Neural crest cell (in vitro differentiated cells): ENCODE data around the gene NUP93. TPM values are rescaled to one million over a fixed set of nuclear protein-coding genes. Genes with fewer than 3 reads are reported as not detected.

ENCODE experiments used
- DNase-seq: peaks from one replicate; pipeline ENCODE4 v3.0.0; 2021; ENCODE audit warnings: low read depth, mixed read lengths, low spot score
- H3K27ac Mint-ChIP-seq: one replicate; pipeline ENCODE4 v1.8.0; 2021; ENCODE audit warnings: mild to moderate bottlenecking, mixed read lengths; ENCODE audit not compliant: unreplicated experiment
- H3K27me3 Mint-ChIP-seq: 2 replicates; pipeline ENCODE4 v1.8.0; 2021; ENCODE audit warnings: low read depth, mild to moderate bottlenecking, mixed read lengths
- H3K36me3 Mint-ChIP-seq: 2 replicates; pipeline ENCODE4 v1.8.0; 2021; ENCODE audit warnings: low read depth, mild to moderate bottlenecking, mixed read lengths
- H3K4me1 Mint-ChIP-seq: 2 replicates; pipeline ENCODE4 v1.8.0; 2021; ENCODE audit warnings: mixed read lengths
- H3K4me3 Mint-ChIP-seq: one replicate; pipeline ENCODE4 v1.8.0; 2021; ENCODE audit warnings: mild to moderate bottlenecking, mixed read lengths
- H3K9me3 Mint-ChIP-seq: 2 replicates; pipeline ENCODE4 v1.8.0; 2021; ENCODE audit warnings: mixed read lengths
- total RNA-seq: library from RNA; stranded (reverse); gene quantifications from 2 replicates; pipeline ENCODE4 v1.2.1, GENCODE V29; 2021
- TF ChIP-seq, protein P1 (sequence below): fragments of 200-600 bp; sonication (generic); conservative IDR thresholded peaks from 2 replicates; pipeline ENCODE4 v1.5.0; 2021; ENCODE audit warnings: antibody characterized with exemption, mild to moderate bottlenecking

The NUP93 gene
- total RNA-seq, 1 donor from 2014 or later, result 152 TPM

DNA sequence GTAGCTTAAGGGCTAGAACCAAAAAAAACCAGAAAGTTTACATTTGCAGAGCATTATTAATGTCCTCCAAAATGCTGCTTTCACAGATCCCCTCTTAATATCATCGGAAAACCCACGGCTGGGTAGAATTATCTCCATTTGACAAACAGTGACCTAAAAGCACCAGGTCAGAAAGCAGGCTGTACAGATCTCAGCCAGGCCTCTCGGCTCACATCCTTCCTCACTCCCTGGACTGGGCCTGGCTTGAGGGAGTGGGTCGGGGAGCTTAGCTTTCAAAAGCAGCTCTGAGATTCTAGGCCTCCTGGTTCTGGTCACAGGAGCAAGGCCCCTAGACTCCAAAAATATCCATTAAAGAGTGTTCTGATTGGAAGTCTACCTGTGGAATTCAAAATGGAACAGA is 126.0 kb downstream of the NUP93 start:
- Mint-ChIP-seq H3K4me3 (no peak overlapping the region), H3K4me1 (peaks cover 6% of the 10 kb centered on the region), H3K27me3 (no peaks in the 10 kb centered on the region), H3K36me3 (no peaks in the 10 kb centered on the region), H3K27ac (no peak overlapping the region), H3K9me3 (no peaks in the 10 kb centered on the region)
- TF ChIP-seq, protein P1, sequence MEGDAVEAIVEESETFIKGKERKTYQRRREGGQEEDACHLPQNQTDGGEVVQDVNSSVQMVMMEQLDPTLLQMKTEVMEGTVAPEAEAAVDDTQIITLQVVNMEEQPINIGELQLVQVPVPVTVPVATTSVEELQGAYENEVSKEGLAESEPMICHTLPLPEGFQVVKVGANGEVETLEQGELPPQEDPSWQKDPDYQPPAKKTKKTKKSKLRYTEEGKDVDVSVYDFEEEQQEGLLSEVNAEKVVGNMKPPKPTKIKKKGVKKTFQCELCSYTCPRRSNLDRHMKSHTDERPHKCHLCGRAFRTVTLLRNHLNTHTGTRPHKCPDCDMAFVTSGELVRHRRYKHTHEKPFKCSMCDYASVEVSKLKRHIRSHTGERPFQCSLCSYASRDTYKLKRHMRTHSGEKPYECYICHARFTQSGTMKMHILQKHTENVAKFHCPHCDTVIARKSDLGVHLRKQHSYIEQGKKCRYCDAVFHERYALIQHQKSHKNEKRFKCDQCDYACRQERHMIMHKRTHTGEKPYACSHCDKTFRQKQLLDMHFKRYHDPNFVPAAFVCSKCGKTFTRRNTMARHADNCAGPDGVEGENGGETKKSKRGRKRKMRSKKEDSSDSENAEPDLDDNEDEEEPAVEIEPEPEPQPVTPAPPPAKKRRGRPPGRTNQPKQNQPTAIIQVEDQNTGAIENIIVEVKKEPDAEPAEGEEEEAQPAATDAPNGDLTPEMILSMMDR, result no peak
- no peak for DNase-seq

DNA sequence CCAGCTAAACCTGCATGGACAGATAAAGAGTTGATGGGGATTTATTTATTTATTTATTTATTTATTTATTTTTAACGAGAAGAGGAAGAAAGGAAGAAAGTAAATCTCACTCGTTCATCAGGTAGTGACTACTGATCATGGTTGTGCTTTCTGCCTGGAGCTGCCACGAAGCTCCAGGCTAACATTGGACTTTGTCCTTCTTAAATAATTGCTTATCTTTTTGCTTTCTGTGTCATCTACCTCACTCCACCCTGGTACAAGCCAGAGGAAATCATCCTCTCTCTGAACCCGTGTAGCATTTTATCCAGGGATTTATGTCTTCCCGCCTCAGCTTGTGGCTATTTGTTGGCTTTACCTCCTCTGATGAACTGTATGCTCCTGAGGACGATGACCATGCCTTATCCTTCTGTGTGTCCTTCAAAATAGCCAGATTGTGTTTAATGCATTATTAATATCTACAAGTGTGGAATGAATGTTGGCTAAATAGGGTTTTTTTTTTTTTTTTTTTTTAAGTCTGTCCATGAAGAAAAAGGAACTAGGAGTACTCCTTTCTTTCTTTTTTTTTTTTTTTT is 127.0 kb downstream of the NUP93 start:
- Mint-ChIP-seq H3K36me3 (no peaks in the 10 kb centered on the region), H3K9me3 (no peaks in the 10 kb centered on the region), H3K4me3 (no peak overlapping the region), H3K27me3 (no peaks in the 10 kb centered on the region), H3K4me1 (peaks cover 11% of the 10 kb centered on the region), H3K27ac (no peak overlapping the region)
- TF ChIP-seq, protein P1, result no peak
- DNase-seq, result no peak

DNA sequence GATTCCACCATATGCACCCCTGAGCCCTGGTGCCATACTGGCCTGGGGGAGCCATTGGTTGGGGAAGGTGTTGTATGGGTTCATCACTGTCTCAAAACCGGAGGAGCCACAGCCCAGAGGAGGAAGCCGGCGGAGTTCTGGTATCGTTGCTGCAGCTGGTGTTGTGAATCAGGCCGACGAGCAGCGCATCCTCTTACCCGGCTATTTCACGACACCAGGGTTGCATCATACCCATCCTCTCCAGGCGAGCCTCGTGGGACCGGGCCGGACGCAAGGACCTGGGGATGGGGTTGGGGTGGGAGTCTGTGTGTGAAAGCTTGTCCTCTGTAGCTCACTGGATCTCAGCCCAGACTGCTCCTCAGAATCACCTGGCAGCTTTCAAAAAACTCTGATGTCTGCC is 128.4 kb downstream of the NUP93 start:
- no peaks in the 10 kb centered on the region for H3K36me3 Mint-ChIP-seq
- no peaks in the 10 kb centered on the region for H3K27me3 Mint-ChIP-seq
- H3K4me3 Mint-ChIP-seq, result no peak overlapping the region
- no peak overlapping the region for H3K27ac Mint-ChIP-seq
- peaks cover 10% of the 10 kb centered on the region for H3K4me1 Mint-ChIP-seq
- no peak for DNase-seq
- TF ChIP-seq, protein P1, result no peak
- no peaks in the 10 kb centered on the region for H3K9me3 Mint-ChIP-seq

DNA sequence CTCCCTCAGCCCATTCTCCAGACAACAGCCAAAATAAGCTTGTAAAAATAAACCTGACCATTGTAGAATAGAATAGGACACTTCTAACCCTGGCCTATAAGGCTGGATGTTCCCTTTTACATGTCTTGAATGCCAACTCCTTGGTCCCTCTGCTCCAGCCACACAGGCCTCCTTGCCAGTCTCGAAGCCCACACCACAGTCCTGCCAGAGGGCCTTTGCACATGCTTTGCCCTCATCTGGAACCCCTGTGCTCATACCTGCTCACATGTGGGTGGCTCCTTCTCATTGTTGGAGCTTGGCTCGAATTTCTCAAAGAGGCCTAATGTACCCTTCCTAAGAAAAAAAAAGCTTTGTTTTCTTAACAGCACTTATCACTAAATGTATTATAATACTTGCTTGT is 129.7 kb downstream of the NUP93 start:
- no peak for DNase-seq
- Mint-ChIP-seq H3K4me1 (peaks cover 10% of the 10 kb centered on the region), H3K27me3 (no peaks in the 10 kb centered on the region), H3K36me3 (no peaks in the 10 kb centered on the region), H3K27ac (no peak overlapping the region), H3K9me3 (no peaks in the 10 kb centered on the region), H3K4me3 (no peak overlapping the region)
- TF ChIP-seq, protein P1, result no peak

DNA sequence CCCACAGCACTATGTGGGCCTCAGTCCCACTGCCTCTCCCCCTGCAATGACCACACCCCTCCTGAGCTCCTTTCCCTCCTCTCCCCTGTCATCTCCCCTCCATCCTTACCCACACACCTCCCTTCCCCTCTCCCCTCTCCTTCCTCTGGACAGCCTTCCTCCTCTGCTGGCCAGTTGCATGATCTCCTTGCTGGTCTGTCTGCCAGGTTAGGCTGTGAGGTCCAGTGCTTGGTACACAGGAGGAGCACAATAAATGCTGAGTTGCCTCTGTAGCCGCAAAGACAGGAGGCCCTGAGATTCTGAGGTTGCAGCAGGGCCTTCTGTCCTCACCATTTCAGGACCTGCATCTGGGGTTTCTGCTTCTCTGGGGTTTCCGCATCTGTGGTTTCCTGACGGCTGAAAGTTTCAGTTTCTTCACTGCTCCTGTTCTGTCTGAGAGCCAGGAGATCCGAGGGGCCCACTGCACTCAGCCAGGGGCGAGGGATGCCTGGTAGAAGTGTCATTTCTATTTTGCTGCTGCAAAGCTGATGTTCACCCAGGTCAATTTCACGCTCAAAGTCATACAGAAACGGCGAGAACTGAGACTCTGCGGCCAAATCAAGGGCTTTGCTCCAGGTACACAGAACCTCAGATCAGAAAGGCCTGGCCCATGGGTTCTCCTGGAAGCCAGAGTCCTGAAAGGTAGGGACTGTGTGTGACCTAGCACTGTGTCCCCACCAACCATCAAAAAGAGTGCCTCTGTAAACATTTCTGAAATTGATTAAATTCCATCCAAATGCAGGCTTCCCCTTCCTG is 130.5 kb downstream of the NUP93 start:
- DNase-seq, result no peak
- Mint-ChIP-seq H3K4me1 (peaks cover 10% of the 10 kb centered on the region), H3K9me3 (no peaks in the 10 kb centered on the region), H3K27ac (peak overlapping the region; percentile 30), H3K4me3 (no peak overlapping the region), H3K27me3 (no peaks in the 10 kb centered on the region), H3K36me3 (no peaks in the 10 kb centered on the region)
- TF ChIP-seq, protein P1, result no peak
